Epithelial cell of proximal tubule (primary cell): Measurements from ENCODE around the gene GH2. TPM values are rescaled to one million over a fixed set of nuclear protein-coding genes. Genes with fewer than 3 reads are reported as not detected.

Experiments
- DNase-seq: peaks from one replicate; pipeline ENCODE4 v3.0.0-alpha.2; 2011; ENCODE audit warnings: low read depth
- H3K4me3 ChIP-seq: 2 replicates; pipeline ENCODE4 v1.5.1; 2011; ENCODE audit warnings: low read depth, mild to moderate bottlenecking, low read length
- CTCF ChIP-seq: conservative IDR thresholded peaks from 2 replicates; pipeline ENCODE4 v1.5.1; 2012; ENCODE audit warnings: low read depth, mild to moderate bottlenecking, low read length
- total RNA-seq: library from RNA; depleted of rRNA; stranded (reverse); fragments of >200 nt; gene quantifications from 2 replicates; pipeline ENCODE4 v1.2.3, GENCODE V29; 2015

The GH2 gene
- total RNA-seq, 1 donor from 2014 or later, result not detected

- no peak for TF ChIP-seq CTCF
- no peak for DNase-seq
- H3K4me3 ChIP-seq, result no peak overlapping the region
Measured at GRCh38 chr17:63833741-63834373, 47.9 kb downstream of the GH2 start.

GRCh38 chr17:63833026-63833740 lies 48.6 kb downstream of the GH2 start:
- no peak for TF ChIP-seq CTCF
- H3K4me3 ChIP-seq, result no peak overlapping the region
- DNase-seq, result no peak

GRCh38 chr17:63832455-63832854 lies 49.3 kb downstream of the GH2 start:
- H3K4me3 ChIP-seq, result no peak overlapping the region
- no peak for TF ChIP-seq CTCF
- DNase-seq, result no peak

GRCh38 chr17:63832014-63832413 lies 49.7 kb downstream of the GH2 start:
- no peak overlapping the region for H3K4me3 ChIP-seq
- DNase-seq, result no peak
- no peak for TF ChIP-seq CTCF

- no peak overlapping the region for H3K4me3 ChIP-seq
- no peak for DNase-seq
- no peak for TF ChIP-seq CTCF
Measured at GRCh38 chr17:63831505-63831904, 50.2 kb downstream of the GH2 start.

- TF ChIP-seq CTCF, result no peak
- H3K4me3 ChIP-seq, result no peak overlapping the region
- no peak for DNase-seq
Measured at GRCh38 chr17:63830904-63831491, 50.7 kb downstream of the GH2 start.

- no peak for DNase-seq
- H3K4me3 ChIP-seq, result no peak overlapping the region
- TF ChIP-seq CTCF, result no peak
Measured at GRCh38 chr17:63830278-63830677, 51.5 kb downstream of the GH2 start.
